ENCODE results near the gene MRPS11. TPM values are rescaled to one million over a fixed set of nuclear protein-coding genes. Genes with fewer than 3 reads are reported as not detected.
"Not testable (repeated sequence)": the region's sequence is repeated elsewhere in the genome, so short reads cannot be mapped to it uniquely, and the experiment has no call there.

Gene MRPS11
- 10 to 100 TPM; 53.3 to 57.9 TPM for total RNA-seq

GRCh38 chr15:88467073-88467934 lies at the start of gene MRPS11, which contains the start of gene MRPL46:
Gene MRPS11, plus strand, starts transcription at chr15:88467708. Its CDS starts 10 bp downstream, at chr15:88467718.
Gene MRPL46, minus strand, starts transcription at chr15:88467388. Its CDS starts 11 bp downstream, at chr15:88467377.
- peaks cover 31% of the 10 kb centered on the region for H3K36me3 Mint-ChIP-seq (ENCODE audit: low read depth)
- H3K27ac Mint-ChIP-seq = peak within 1 kb of the TSS; percentile 99
- H3K27me3 Mint-ChIP-seq = no peaks in the 10 kb centered on the region

DNA sequence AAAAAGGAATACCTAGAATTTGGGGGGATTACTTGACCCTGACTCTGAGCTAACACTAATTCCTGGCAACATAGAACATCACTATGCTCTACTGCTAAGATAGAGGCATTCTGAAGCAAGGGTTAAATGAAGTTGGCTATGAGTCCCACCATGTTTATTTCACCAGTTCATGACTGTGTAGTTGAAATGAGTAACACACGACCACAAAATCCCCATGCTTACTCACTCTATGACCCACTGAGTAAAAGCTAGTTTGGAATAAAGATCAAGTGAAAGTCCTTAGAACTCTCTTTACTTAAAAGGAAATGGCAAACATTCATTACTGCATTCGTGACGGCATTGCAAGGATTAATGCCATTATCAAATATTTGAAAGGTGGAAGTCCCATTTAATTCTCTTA lies 47.7 kb upstream of the MRPS11 start:
- H3K27ac Mint-ChIP-seq = no peak overlapping the region
- ChIA-PET POLR2A (no interaction called here), CTCF (interaction anchor here (0.7 kb wide), 1 partner anchor 91 kb away, joined by 5 read pairs; no protein-coding TSS in a partner anchor)
- H3K36me3 Mint-ChIP-seq (ENCODE audit: low read depth) = no peaks in the 10 kb centered on the region
- peaks cover 2% of the 10 kb centered on the region for H3K4me1 Mint-ChIP-seq
- DNase-seq = no peak
- no peaks in the 10 kb centered on the region for H3K9me3 Mint-ChIP-seq
- no peak overlapping the region for H3K4me3 Mint-ChIP-seq
- peaks cover 28% of the 10 kb centered on the region for H3K27me3 Mint-ChIP-seq

More at GRCh38 chr15:88467073-88467934, at the start of gene MRPS11, which contains the start of gene MRPL46:
- peaks cover 30% of the 10 kb centered on the region for H3K4me1 Mint-ChIP-seq
- CTCF ChIA-PET = interaction anchor here (1.2 to 2.5 kb wide), 4 partner anchors 10 to 32 kb away, joined by 3 to 8 read pairs (median 4); no protein-coding TSS in a partner anchor
- POLR2A ChIA-PET = interaction anchor here (0.7 kb wide), 1 partner anchor 247 kb away, joined by 6 read pairs; no protein-coding TSS in a partner anchor
- H3K9me3 Mint-ChIP-seq = no peaks in the 10 kb centered on the region
- H3K4me3 Mint-ChIP-seq = peak within 1 kb of the TSS; percentile 90
- peak; percentile 92 for DNase-seq

DNA sequence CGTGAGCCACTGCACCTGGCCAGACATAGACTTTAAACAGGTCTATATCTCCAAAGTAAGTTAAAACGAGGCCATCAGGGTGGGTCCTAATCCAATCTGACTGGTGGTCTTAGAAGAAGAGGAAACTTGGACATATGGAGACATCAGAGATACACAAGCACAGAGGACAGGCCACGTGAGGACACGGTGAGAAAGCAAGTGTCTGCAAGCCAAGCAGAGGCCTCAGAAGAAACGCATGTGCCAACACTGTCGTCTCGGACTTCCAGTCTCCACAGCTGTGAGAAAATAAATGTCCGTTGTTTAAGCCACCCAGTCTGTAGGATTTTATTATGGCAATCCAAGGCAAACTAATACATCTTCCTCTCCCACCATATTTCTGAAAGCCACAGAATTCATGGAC lies 44.2 kb upstream of the MRPS11 start:
- H3K27me3 Mint-ChIP-seq = peaks cover 27% of the 10 kb centered on the region

GRCh38 chr15:88426304-88426703 lies 41.2 kb upstream of the MRPS11 start:
- Mint-ChIP-seq H3K4me3 (no peak overlapping the region), H3K4me1 (no peaks in the 10 kb centered on the region), H3K36me3 (ENCODE audit: low read depth) (no peaks in the 10 kb centered on the region), H3K27me3 (peaks cover 19% of the 10 kb centered on the region), H3K27ac (no peak overlapping the region), H3K9me3 (no peaks in the 10 kb centered on the region)
- POLR2A ChIA-PET = no interaction called here
- DNase-seq = no peak
- CTCF ChIA-PET = no interaction called here

More for the DNA sequence above, 44.2 kb upstream of the MRPS11 start:
- no peak overlapping the region for H3K27ac Mint-ChIP-seq
- CTCF ChIA-PET = no interaction called here
- DNase-seq = no peak
- POLR2A ChIA-PET = no interaction called here
- H3K9me3 Mint-ChIP-seq = no peaks in the 10 kb centered on the region
- no peak overlapping the region for H3K4me3 Mint-ChIP-seq
- peaks cover 2% of the 10 kb centered on the region for H3K4me1 Mint-ChIP-seq
- no peaks in the 10 kb centered on the region for H3K36me3 Mint-ChIP-seq (ENCODE audit: low read depth)

DNA sequence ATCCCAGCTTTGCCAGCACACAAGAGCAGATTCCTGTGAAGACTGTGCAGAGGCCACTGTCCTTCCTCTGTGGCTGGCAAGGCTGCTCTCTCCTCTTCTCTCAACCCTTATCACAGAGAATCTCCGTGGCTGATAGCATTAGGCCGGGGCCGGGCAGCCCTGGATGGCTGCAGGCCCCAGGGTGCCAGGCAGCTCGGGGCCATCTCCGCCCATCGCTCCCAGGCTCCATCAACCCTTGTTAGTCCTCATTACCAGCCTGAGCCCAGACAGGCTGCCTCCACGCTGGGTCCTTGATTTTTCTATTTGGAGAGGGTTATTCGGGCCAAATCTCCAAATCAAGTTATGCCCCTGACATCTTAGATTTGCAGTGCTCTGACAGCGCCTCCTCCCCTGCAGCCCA lies 39.5 kb upstream of the MRPS11 start:
- no peak overlapping the region for H3K4me3 Mint-ChIP-seq
- H3K9me3 Mint-ChIP-seq = no peaks in the 10 kb centered on the region
- H3K36me3 Mint-ChIP-seq (ENCODE audit: low read depth) = no peaks in the 10 kb centered on the region
- ChIA-PET CTCF (no interaction called here), POLR2A (no interaction called here)
- H3K27me3 Mint-ChIP-seq = peaks cover 19% of the 10 kb centered on the region
- no peak for DNase-seq
- H3K27ac Mint-ChIP-seq = no peak overlapping the region
- no peaks in the 10 kb centered on the region for H3K4me1 Mint-ChIP-seq

DNA sequence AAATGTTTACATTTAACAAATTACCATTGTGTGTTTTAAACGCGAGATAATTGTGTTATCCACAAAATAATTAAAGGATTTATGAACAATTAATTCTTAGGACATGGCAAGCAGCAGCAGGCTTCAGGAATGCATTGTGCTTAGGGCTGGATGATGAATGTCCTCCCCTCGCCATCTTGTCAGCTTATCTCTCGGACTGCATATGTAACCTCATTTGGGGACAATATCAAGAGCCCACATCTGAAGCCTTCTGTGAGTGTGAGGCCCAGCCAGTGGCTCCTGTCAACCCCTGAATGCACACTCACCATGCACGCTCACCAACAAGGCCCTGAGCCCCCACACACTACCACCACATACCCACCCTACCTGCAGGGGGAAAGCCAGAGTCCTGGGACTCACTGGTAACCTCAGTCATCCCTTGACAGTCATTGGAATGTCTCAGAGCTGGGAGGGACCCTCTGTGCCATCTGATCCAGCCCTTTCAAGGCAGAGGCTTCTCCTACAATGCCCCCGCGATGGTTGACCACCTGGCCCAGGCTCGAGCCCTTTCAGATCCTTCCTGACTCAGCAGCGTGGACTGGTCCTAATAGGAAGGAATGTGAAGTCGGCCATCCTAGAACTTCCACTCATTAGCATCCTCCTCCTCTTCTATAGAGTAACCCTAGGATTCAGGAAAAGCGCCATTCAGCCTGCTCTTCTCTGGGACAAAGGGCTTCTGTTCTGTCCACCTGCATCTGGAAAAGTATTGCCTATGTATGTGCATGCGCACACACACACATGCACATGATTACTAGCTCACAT lies 38.5 kb upstream of the MRPS11 start:
- Mint-ChIP-seq H3K27ac (no peak overlapping the region), H3K4me3 (no peak overlapping the region), H3K27me3 (peaks cover 19% of the 10 kb centered on the region), H3K9me3 (no peaks in the 10 kb centered on the region), H3K4me1 (no peaks in the 10 kb centered on the region), H3K36me3 (ENCODE audit: low read depth) (no peaks in the 10 kb centered on the region)
- ChIA-PET CTCF (no interaction called here), POLR2A (no interaction called here)
- no peak for DNase-seq

DNA sequence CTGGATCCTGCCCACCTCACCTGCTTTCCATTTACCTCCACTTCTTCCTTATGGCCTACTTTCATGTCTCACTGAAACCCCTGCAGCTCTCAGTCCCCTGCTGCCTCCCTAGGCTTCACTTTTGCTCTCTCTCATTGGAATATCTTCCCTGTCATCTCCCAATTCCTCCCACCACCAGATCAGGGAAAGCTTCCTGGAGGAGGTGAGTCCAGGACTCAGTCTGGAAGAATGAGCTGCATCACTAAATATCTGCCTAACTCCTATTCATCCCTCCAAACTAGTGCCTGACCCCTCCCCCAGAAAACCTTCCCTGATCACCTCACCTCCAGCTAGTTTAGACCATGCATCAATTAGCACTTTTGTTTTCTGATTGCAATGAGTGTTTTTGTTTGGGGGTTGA lies 37.5 kb upstream of the MRPS11 start:
- no peak overlapping the region for H3K27ac Mint-ChIP-seq
- CTCF ChIA-PET = interaction anchor here (0.6 kb wide), 1 partner anchor 928 kb away, joined by 3 read pairs; no protein-coding TSS in a partner anchor
- H3K4me3 Mint-ChIP-seq = no peak overlapping the region
- peaks cover 19% of the 10 kb centered on the region for H3K27me3 Mint-ChIP-seq
- H3K36me3 Mint-ChIP-seq (ENCODE audit: low read depth) = no peaks in the 10 kb centered on the region
- no peaks in the 10 kb centered on the region for H3K4me1 Mint-ChIP-seq
- H3K9me3 Mint-ChIP-seq = no peaks in the 10 kb centered on the region
- POLR2A ChIA-PET = no interaction called here
- DNase-seq = no peak

DNA sequence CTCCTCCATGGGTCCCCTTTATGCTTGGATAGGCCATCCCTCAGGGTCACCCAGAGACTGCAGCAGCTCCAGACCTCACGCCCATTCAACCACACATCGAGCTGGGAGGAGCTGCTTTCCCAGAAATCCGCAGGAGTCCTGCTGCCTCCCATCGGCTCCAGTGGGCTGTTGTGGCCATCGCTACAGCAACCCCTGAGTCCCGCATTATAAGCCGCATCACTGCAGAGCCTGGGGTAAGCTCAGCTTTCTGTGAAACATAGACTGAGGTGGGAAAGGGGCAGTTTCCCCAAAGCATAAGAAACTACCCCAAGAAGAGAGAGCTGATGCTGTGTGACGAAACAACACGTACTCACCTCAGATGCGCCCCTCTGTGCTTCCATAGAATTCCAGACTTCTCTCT lies 36.1 kb upstream of the MRPS11 start:
- no peak for DNase-seq
- no peaks in the 10 kb centered on the region for H3K4me1 Mint-ChIP-seq
- H3K36me3 Mint-ChIP-seq (ENCODE audit: low read depth) = no peaks in the 10 kb centered on the region
- no peak overlapping the region for H3K27ac Mint-ChIP-seq
- H3K4me3 Mint-ChIP-seq = no peak overlapping the region
- ChIA-PET CTCF (interaction anchor here (0.6 kb wide), 1 partner anchor 76 kb away, joined by 3 read pairs; no protein-coding TSS in a partner anchor), POLR2A (no interaction called here)
- H3K27me3 Mint-ChIP-seq = peaks cover 20% of the 10 kb centered on the region
- H3K9me3 Mint-ChIP-seq = no peaks in the 10 kb centered on the region

- Mint-ChIP-seq H3K36me3 (ENCODE audit: low read depth) (no peaks in the 10 kb centered on the region), H3K4me3 (no peak overlapping the region), H3K9me3 (no peaks in the 10 kb centered on the region), H3K27me3 (peaks cover 7% of the 10 kb centered on the region), H3K27ac (no peak overlapping the region), H3K4me1 (no peaks in the 10 kb centered on the region)
- POLR2A ChIA-PET = no interaction called here
- DNase-seq = no peak
- CTCF ChIA-PET = no interaction called here
Observed at GRCh38 chr15:88433046-88433685, 34.3 kb upstream of the MRPS11 start.

DNA sequence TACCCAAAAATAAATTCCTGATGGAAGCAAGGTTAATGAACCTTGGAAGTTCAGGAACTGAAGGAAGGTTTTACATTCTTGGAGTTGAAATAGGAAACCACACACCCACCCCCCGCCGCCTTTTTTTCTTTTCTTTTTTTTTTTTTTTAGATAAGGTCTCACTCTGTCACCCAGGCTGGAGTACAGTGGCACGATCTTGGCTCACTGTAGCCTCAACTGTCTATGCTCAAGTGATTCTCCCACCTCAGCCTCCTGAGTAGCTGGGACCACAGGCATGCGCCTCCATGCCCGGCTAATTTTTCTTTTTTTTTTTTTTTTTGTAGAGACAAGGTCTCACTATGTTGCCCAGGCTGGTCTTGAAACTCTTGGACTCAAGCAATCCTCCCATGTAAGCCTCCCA lies 33.4 kb upstream of the MRPS11 start:
- CTCF ChIA-PET = interaction anchor here (1.4 kb wide), 1 partner anchor 33 kb away, joined by 3 read pairs; the partner anchor contains the start of genes MRPL46 and MRPS11

GRCh38 chr15:88438181-88438580 lies 29.3 kb upstream of the MRPS11 start:
- Mint-ChIP-seq H3K4me1 (no peaks in the 10 kb centered on the region), H3K27ac (no peak overlapping the region), H3K27me3 (peaks cover 9% of the 10 kb centered on the region), H3K9me3 (no peaks in the 10 kb centered on the region), H3K4me3 (no peak overlapping the region), H3K36me3 (ENCODE audit: low read depth) (no peaks in the 10 kb centered on the region)
- CTCF ChIA-PET = interaction anchor here (0.6 to 1.4 kb wide), 2 partner anchors 11 to 542 kb away, joined by 3 to 10 read pairs; no protein-coding TSS in a partner anchor
- POLR2A ChIA-PET = no interaction called here
- DNase-seq = no peak

More for the DNA sequence above, 33.4 kb upstream of the MRPS11 start:
- H3K9me3 Mint-ChIP-seq; DNase-seq; H3K4me3 Mint-ChIP-seq; H3K4me1 Mint-ChIP-seq; H3K36me3 Mint-ChIP-seq (ENCODE audit: low read depth); H3K27me3 Mint-ChIP-seq; POLR2A ChIA-PET; H3K27ac Mint-ChIP-seq: not testable (repeated sequence)

- no peaks in the 10 kb centered on the region for H3K4me1 Mint-ChIP-seq
- no peaks in the 10 kb centered on the region for H3K36me3 Mint-ChIP-seq (ENCODE audit: low read depth)
- POLR2A ChIA-PET = no interaction called here
- DNase-seq = no peak
- no peak overlapping the region for H3K27ac Mint-ChIP-seq
- CTCF ChIA-PET = interaction anchor here (0.7 to 1.3 kb wide), 2 partner anchors 10 to 64 kb away, joined by 3 read pairs; no protein-coding TSS in a partner anchor
- peaks cover 16% of the 10 kb centered on the region for H3K27me3 Mint-ChIP-seq
- no peak overlapping the region for H3K4me3 Mint-ChIP-seq
- peaks cover 4% of the 10 kb centered on the region for H3K9me3 Mint-ChIP-seq
Observed at GRCh38 chr15:88440021-88440420, 27.5 kb upstream of the MRPS11 start.

Data from activated CD4-positive, alpha-beta T cell treated with anti-CD3 and anti-CD28 coated beads, Interleukin-2, amount 10 ng/mL, durations not matched to agents 7 days and 5 days (primary cell).